Measurements from ENCODE around the gene SDHAF3.

SDHAF3 gene

GRCh38 chr7:97224316-97224715 lies 106.8 kb downstream of the SDHAF3 start:
- FAIRE-seq = no peak

- FAIRE-seq = no peak
These were observed 109.0 kb downstream of the SDHAF3 start for GRCh38 chr7:97226541-97226940.

Measured in TTC549 (cell line).